Right forelimb (tissue), 1 donor: ENCODE results near the gene HSPB9.

ENCODE experiments used
- DNase-seq: peaks from one replicate; pipeline ENCODE4 v3.0.0-alpha.2; 2018

Gene HSPB9

GRCh38 chr17:42146911-42147607 lies 24.5 kb downstream of the HSPB9 start:
- no peak for DNase-seq

DNA sequence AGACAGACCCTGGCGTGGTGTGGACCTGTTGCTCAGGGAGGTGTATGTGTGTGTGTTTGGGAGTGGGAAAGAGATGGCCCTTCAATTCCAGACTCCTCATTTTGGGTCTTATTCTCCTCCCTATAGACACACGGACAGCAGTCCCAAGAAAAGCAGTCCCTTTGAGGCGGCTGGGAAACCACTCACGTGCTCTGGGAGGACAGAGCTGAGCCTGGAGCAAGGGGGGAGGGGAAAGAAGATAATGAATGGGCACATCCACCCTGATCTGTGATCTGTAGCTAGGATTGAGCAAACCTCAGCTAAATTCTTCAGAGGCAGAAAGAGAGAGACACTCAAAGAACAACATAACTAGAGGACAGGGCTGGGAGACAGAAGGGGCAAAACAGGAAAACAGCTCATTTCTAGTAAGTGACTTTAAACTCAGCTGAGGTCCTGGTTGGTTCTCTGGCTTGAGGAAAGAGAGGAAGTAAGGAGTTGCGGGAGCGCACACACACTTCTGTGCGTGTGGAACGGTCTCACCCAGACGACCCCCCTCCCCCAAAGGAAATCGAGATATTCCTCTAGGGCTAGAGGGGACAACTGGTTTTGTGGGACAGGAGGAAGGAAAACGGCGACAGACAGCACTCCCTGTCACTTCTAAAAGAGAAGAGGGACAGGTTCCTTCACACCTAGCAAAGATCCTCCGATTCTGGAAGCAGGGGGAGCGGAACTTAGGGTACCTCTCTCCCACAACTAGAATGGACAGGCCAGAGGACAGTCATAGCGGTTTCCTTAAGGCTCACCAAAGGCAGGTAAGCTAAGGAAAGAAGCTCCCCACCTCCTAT lies 31.5 kb downstream of the HSPB9 start:
- no peak for DNase-seq

DNA sequence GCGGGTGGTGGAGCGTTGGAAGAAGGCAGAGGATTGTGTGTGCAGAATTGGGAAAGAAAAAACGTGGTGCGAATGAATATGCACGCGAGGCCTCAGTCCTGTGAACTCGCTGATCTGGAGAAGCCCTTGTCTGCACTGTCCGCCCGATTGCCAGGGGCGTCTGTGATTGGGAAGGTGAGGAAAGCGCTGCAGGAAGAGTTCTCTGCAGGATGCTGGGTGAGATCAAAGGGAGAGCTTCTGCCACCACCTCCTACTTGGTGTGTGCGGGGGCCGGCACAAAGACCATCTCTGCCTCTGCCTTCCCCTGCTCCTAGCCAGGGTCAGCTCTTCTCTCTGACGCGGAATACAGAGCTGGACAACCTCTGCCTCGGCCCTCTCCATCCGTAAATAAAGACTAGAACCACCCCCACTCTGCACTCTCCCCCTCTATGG lies 33.0 kb downstream of the HSPB9 start:
- DNase-seq, result no peak

DNA sequence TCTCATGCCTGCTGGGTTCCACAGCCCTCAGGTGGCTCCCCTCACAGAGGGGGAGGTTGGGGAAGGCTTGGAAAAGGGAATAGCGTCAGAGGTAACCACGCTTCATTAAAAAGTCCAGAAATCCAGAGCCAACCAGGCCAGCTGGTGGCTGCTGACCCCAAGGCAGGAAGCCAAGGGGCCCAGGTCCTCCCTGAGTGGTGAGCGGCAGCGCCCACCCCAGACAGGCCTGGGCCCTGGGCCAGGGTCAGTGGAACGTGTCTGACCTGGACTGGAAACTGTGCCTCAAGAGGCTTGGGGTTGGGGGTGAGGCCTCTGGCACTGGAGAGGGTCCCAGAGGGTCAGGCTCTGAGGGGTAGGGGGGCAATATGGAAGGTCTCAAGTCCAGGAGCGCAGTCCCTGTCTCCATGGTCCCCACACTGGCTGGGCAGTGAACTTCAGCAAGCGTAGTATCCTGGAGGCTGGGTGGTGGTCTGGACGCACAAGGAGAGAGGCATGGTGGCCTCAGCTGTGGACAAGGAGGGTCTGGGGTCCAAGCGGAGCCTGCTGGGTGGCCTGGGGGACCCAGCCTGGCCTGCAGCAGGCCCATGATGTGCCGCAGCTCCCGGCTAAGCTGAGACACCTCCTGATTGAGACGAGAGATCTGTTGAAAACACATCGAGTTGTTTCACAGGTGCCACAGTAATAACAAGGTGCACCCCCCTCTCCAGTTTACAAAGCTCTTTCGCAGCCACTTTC lies 37.4 kb downstream of the HSPB9 start:
- no peak for DNase-seq

- no peak for DNase-seq
Observed at GRCh38 chr17:42160531-42160910, 37.9 kb downstream of the HSPB9 start.

- DNase-seq, result no peak
Observed at GRCh38 chr17:42163113-42163512, 40.5 kb downstream of the HSPB9 start.

DNA sequence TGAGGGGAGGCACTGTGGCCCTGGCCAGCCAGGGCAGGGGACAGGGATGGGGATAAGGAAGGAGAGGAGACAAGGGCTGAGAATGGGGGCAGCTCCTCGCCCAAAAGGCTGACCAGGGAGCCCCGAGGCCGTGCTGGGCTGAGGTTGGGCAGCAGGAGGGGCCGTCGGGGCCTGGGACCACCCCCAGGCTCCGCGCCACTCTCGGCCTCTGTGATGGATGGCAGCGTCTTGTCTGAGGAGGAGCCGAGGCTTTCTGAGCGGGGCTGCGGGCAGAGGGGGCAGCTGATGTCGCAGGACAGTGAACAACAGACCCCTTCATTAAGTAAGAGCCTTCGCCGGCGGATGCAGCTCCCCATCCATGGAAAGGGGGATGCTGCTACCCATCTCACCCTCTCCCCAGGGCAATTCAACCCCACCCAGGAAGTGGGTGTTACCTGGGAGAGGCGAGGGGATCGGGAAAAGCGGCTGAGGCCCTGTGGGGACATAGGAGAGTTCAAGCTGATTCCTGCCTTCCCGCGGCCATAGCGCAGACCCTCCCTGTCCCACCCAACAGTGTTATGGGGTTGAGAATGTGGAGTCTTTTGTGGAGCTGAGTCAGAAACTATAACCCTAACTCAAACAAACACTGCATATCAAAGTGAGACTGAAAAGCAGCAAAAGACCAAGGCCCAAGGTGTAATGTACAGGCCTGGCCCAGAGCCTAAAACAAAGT lies 41.2 kb downstream of the HSPB9 start:
- no peak for DNase-seq

DNA sequence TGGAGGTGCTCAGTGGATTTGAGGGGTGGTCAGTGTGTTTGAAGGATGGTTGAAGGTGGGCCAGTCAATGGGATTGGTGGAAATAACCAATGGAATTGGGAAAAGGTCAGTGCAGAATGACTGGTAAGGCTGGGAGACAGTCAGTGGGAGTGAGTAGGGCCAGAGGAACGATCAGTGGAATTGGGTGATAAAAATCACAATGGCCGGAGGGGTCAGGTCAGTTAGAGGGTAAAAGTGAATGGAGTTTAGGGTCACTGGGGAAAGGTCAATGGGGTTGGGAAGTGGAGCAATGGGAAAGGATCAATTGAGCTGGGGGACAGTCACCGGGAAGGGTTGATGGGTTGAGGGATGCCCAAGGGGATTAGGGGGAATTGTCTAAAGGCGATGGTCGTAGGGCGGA lies 43.1 kb downstream of the HSPB9 start:
- no peak for DNase-seq

DNA sequence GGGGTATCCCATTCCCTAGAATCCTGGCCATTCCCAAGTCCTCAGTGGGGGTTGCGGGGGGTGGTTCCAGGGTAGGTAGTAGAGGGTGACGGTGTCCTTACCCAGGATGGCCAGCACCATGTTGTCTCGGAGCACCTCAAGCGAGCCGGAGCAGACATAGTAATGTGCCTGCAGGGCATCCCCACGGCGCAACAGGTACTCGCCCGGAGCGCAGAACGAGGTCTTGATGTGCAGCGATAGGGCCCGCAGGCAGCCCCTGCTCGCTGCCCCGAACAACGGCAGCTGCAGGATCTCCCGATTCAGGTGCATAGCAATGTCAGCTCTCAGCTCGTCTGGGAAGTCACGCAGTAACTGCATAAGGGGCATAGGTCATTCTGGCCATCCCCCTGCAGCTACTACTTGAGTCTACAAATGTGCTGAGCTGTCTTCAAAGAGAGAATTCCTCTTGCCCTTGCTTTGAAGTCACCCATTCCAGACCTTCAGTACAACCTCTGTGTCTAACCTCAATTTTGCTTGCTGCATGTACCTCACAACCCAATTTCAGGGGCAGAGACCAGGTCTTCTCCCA lies 43.7 kb downstream of the HSPB9 start:
- DNase-seq, result no peak

GRCh38 chr17:42167807-42168206 lies 45.2 kb downstream of the HSPB9 start:
- no peak for DNase-seq

DNA sequence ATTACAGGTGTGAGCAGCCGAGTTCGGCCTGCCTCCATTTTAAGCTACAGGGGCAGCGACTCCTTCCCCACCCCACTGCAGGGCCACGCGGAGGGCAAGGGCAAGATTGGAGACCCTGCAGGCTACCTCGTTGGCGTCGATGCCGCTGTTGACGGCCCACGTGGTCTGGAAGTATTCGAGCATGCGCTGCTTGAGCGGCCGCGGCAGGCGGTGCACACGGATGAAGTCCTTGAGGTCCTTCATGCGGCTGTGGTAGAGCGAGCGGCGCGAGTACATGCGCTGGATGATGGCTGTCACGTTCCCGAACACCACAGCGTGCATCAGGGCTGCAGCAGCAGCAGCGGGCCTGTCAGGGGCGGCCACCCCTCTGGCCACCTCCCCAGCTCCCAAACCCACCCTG lies 46.7 kb downstream of the HSPB9 start:
- DNase-seq, result no peak

- DNase-seq, result no peak
Observed at GRCh38 chr17:42171831-42172230, 49.2 kb downstream of the HSPB9 start.
